H1 (cell line): Measurements from ENCODE around the gene LFNG. TPM values are rescaled to one million over a fixed set of nuclear protein-coding genes. Genes with fewer than 3 reads are reported as not detected.

Experiments
- CTCF ChIA-PET: fragments of 300-600 bp; sonication (Branson Sonifier 250); formaldehyde crosslinking; loops from one replicate; lab custom pipeline; 2021; ENCODE audit not compliant: partially characterized antibody; lab: Charles Lee
- POLR2A ChIA-PET: fragments of 300-600 bp; sonication (Branson Sonifier 250); formaldehyde crosslinking; loops from one replicate; lab custom pipeline; 2021; ENCODE audit warnings: inconsistent platforms; ENCODE audit not compliant: partially characterized antibody; lab: Charles Lee
- DNase-seq, 2 experiments: peaks; one replicate each; pipeline versions ENCODE4 v3.0.0 to v3.0.0-alpha.2; 2010 to 2022; ENCODE audit warnings: low spot score in 2 of 2, low read depth in 1 of 2, mixed read lengths in 1 of 2
- FAIRE-seq: peaks from 2 replicates; lab custom pipeline; 2011; peaks lifted over from hg19 to GRCh38; lab: Jason Lieb, UNC
- H2AFZ ChIP-seq: 2 replicates; pipeline ENCODE4 v1.8.1; 2012; ENCODE audit warnings: low read length, inconsistent platforms
- H2AK5ac ChIP-seq: 2 replicates; pipeline ENCODE4 v1.6.1; 2013; ENCODE audit warnings: low read depth, low read length
- H2BK120ac ChIP-seq: replicated peaks from 2 replicates; pipeline ENCODE3; 2013; ENCODE audit warnings: low read depth, low read length, inconsistent platforms
- H2BK12ac ChIP-seq: 2 replicates; pipeline ENCODE4 v1.6.1; 2013; ENCODE audit warnings: low read depth, low read length
- H2BK15ac ChIP-seq: 2 replicates; pipeline ENCODE4 v1.6.1; 2013; ENCODE audit warnings: low read length
- H2BK20ac ChIP-seq: 2 replicates; pipeline ENCODE4 v1.6.1; 2013; ENCODE audit warnings: low read length
- H2BK5ac ChIP-seq: 2 replicates; pipeline ENCODE4 v1.6.1; 2013; ENCODE audit warnings: low read depth, low read length
- H3K14ac ChIP-seq: 2 replicates; pipeline ENCODE4 v1.6.1; 2013; ENCODE audit warnings: inconsistent platforms; ENCODE audit not compliant: insufficient read length
- H3K18ac ChIP-seq: 2 replicates; pipeline ENCODE4 v1.6.1; 2013; ENCODE audit warnings: low read length; ENCODE audit errors: extremely low read depth
- H3K23ac ChIP-seq: 2 replicates; pipeline ENCODE4 v1.6.1; 2013; ENCODE audit warnings: inconsistent platforms; ENCODE audit not compliant: insufficient read length
- H3K23me2 ChIP-seq: 2 replicates; pipeline ENCODE4 v1.6.1; 2013; ENCODE audit warnings: low read depth, low read length
- H3K27ac ChIP-seq: 2 replicates; pipeline ENCODE4 v1.6.1; 2011; ENCODE audit warnings: low read depth, low read length, inconsistent platforms
- H3K27me3 ChIP-seq, 4 experiments: replicated peaks in 1 of 4; 1 replicate in 1 of 4; 2 replicates in 3 of 4; pipeline versions ENCODE4 v1.6.1 to v1.8.1; 2011 to 2013; ENCODE audit warnings: low read length in 3 of 4, mild to moderate bottlenecking in 3 of 4, inconsistent platforms in 2 of 4, mixed read lengths in 2 of 4, moderate library complexity in 1 of 4; ENCODE audit not compliant: control insufficient read depth in 3 of 4, insufficient read depth in 3 of 4; ENCODE audit errors: extremely low read depth in 1 of 4
- H3K36me3 ChIP-seq, 4 experiments: 2 replicates each; pipeline versions ENCODE4 v1.6.1 to v1.8.1; 2011 to 2013; ENCODE audit warnings: mild to moderate bottlenecking in 4 of 4, low read length in 3 of 4, moderate library complexity in 2 of 4, control low read depth in 1 of 4, inconsistent platforms in 1 of 4; ENCODE audit not compliant: insufficient read depth in 4 of 4, control insufficient read depth in 2 of 4
- H3K4ac ChIP-seq: replicated peaks from 2 replicates; pipeline ENCODE3; 2013; ENCODE audit warnings: low read length, low read depth, mixed read lengths, inconsistent platforms; ENCODE audit not compliant: insufficient read length
- H3K4me1 ChIP-seq, 4 experiments: replicated peaks in 1 of 4; 1 replicate in 1 of 4; 2 replicates in 3 of 4; pipeline versions ENCODE4 v1.6.1 to v1.8.1; 2011 to 2013; ENCODE audit warnings: low read length in 3 of 4, inconsistent platforms in 2 of 4, mixed read lengths in 1 of 4; ENCODE audit not compliant: insufficient read depth in 4 of 4, control insufficient read depth in 3 of 4
- H3K4me2 ChIP-seq, 2 experiments: 2 replicates each; pipeline versions ENCODE4 v1.6.1 to v1.8.1; 2011 to 2013; ENCODE audit warnings: low read depth in 2 of 2, low read length in 2 of 2, control low read depth in 1 of 2, inconsistent platforms in 1 of 2, mild to moderate bottlenecking in 1 of 2; ENCODE audit not compliant: insufficient read depth in 1 of 2
- H3K4me3 ChIP-seq, 4 experiments: fragments of 200-600, 300-600 bp in 1 of 4; sonication (generic), shearing (Covaris generic), sonication (Bioruptor Twin) in 1 of 4; 2 replicates each; pipeline versions ENCODE4 v1.5.1 to v1.8.1; 2011 to 2016; ENCODE audit warnings: low read length in 4 of 4, low read depth in 3 of 4, control low read depth in 2 of 4, inconsistent platforms in 2 of 4, mild to moderate bottlenecking in 2 of 4, mixed read lengths in 1 of 4, moderate library complexity in 1 of 4; ENCODE audit not compliant: insufficient read depth in 2 of 4; ENCODE audit errors: extremely low read depth in 1 of 4
- H3K56ac ChIP-seq: replicated peaks from 2 replicates; pipeline ENCODE3; 2013; ENCODE audit warnings: low read depth, mild to moderate bottlenecking, mixed read lengths, low read length, inconsistent platforms; ENCODE audit not compliant: insufficient read length
- H3K79me1 ChIP-seq: 2 replicates; pipeline ENCODE4 v1.6.1; 2013; ENCODE audit warnings: low read depth, low read length, control low read depth
- H3K79me2 ChIP-seq, 2 experiments: 2 replicates each; pipeline versions ENCODE4 v1.6.1 to v1.8.1; 2012 to 2013; ENCODE audit warnings: low read length in 2 of 2, mild to moderate bottlenecking in 2 of 2, inconsistent platforms in 1 of 2; ENCODE audit not compliant: insufficient read depth in 2 of 2, control insufficient read depth in 1 of 2
- H3K9ac ChIP-seq, 4 experiments: replicated peaks in 1 of 4; 1 replicate in 1 of 4; 2 replicates in 3 of 4; pipeline versions ENCODE4 v1.6.1 to v1.8.1; 2011 to 2013; ENCODE audit warnings: low read depth in 3 of 4, low read length in 3 of 4, control low read depth in 2 of 4, mild to moderate bottlenecking in 2 of 4, moderate library complexity in 2 of 4, inconsistent platforms in 1 of 4; ENCODE audit errors: extremely low read depth in 1 of 4
- H3K9me3 ChIP-seq, 2 experiments: 2 replicates each; pipeline versions ENCODE4 v1.6.1 to v1.8.1; 2012 to 2013; ENCODE audit warnings: mild to moderate bottlenecking in 2 of 2, moderate library complexity in 2 of 2, control low read depth in 1 of 2, inconsistent platforms in 1 of 2, low read depth in 1 of 2, low read length in 1 of 2, mixed read lengths in 1 of 2; ENCODE audit not compliant: insufficient read depth in 2 of 2
- H4K20me1 ChIP-seq, 2 experiments: replicated peaks in 1 of 2; 2 replicates each; pipeline versions ENCODE3 to v1.8.1; 2011 to 2013; ENCODE audit warnings: inconsistent platforms in 2 of 2, low read length in 2 of 2, mild to moderate bottlenecking in 1 of 2; ENCODE audit not compliant: insufficient read depth in 2 of 2, control insufficient read depth in 1 of 2
- H4K5ac ChIP-seq: 2 replicates; pipeline ENCODE4 v1.6.1; 2013; ENCODE audit warnings: low read length, low read depth, mixed read lengths, inconsistent platforms; ENCODE audit not compliant: insufficient read length
- H4K8ac ChIP-seq: 2 replicates; pipeline ENCODE4 v1.8.0; 2013; ENCODE audit warnings: mild to moderate bottlenecking, moderate library complexity, low read length, inconsistent platforms; ENCODE audit not compliant: insufficient read depth; ENCODE audit errors: extremely low read depth
- H4K91ac ChIP-seq: replicated peaks from 2 replicates; pipeline ENCODE3; 2013; ENCODE audit warnings: low read length, mixed read lengths, inconsistent platforms; ENCODE audit not compliant: insufficient read length
- SP1 ChIP-seq: IDR thresholded peaks from 2 replicates; pipeline ENCODE4 v1.6.1; 2011; ENCODE audit warnings: low read depth, low read length
- WGBS, 2 experiments: shearing (Covaris generic) in 1 of 2; methylation state at CpG; one replicate each; pipeline versions ENCODE4 v1.1.6 to v1.1.7; 2013 to 2015; ENCODE audit warnings: low lambda C conversion rate in 2 of 2, mixed read lengths in 2 of 2, inconsistent platforms in 1 of 2, low coverage in 1 of 2, missing lambda C conversion rate in 1 of 2; ENCODE audit not compliant: insufficient replicate concordance in 2 of 2, insufficient coverage in 1 of 2, insufficient read length in 1 of 2; ENCODE audit errors: extremely low coverage in 1 of 2, missing lambda C conversion rate in 1 of 2; 5-methylcytosine and 5-hydroxymethylcytosine counted together
- polyA plus RNA-seq, 7 experiments: library from polyadenylated mRNA; depleted of rRNA in 3 of 7; stranded (reverse) in 5 of 7; unstranded in 2 of 7; fragments of >200 nt in 5 of 7; fragments of 200-250 nt in 2 of 7; gene quantifications; 1 replicate in 5 of 7; 2 replicates in 1 of 7; 4 replicates in 1 of 7; pipeline versions ENCODE4 v1.2.1 to v1.2.3, GENCODE V29; 2011 to 2013; ENCODE audit warnings: missing spikeins in 2 of 7, mixed read lengths in 2 of 7
- total RNA-seq: library from RNA; stranded (reverse); fragmentation: NEBNext Ultra II Directional; extraction: Animal tissue kit (Norgen Biotek cat#: 25700); gene quantifications from 2 replicates; pipeline ENCODE4 v1.2.1, GENCODE V29; 2021

The LFNG gene
- total and polyA plus RNA-seq, 2 of the 8 experiments (the other 6 are each of a cell fraction or from before 2014, with no cell fraction given): 31.6 to 35.6 TPM

GRCh38 chr7:2570021-2570420 lies 50.4 kb downstream of the LFNG start:
- Histone ChIP-seq H3K18ac (no peak overlapping the region), H3K27me3 (no peaks in the 10 kb centered on the region), H4K91ac (no peak overlapping the region), H2BK20ac (no peak overlapping the region), H3K9ac (no peak overlapping the region), H2BK15ac (no peak overlapping the region), H4K20me1 (peaks cover 0 to under 1% of the 10 kb centered on the region in 2 experiments), H3K4me2 (no peak overlapping the region), H3K4me3 (no peak overlapping the region), H3K27ac (no peak overlapping the region; the same call in 1 of the 2 replicates), H3K4me1 (peaks cover 0 to 5% (median 2%) of the 10 kb centered on the region in 4 experiments; a peak in 4 of 7 replicates), H2BK120ac (no peak overlapping the region), H3K79me1 (peaks cover 1% of the 10 kb centered on the region; the same call in 1 of the 2 replicates), H2AK5ac (no peak overlapping the region), H2BK5ac (no peak overlapping the region), H2BK12ac (no peak overlapping the region), H3K23ac (no peak overlapping the region), H3K9me3 (no peaks in the 10 kb centered on the region), H3K36me3 (no peaks in the 10 kb centered on the region), H2AFZ (no peak overlapping the region), H3K56ac (no peak overlapping the region), H3K79me2 (no peaks in the 10 kb centered on the region), H3K4ac (no peak overlapping the region), H4K8ac (no peak overlapping the region), H3K14ac (no peak overlapping the region), H4K5ac (no peak overlapping the region), H3K23me2 (no peaks in the 10 kb centered on the region; the same call in 1 of the 2 replicates)
- no peak for TF ChIP-seq SP1
- ChIA-PET POLR2A (no interaction called here), CTCF (no interaction called here)
- WGBS, 2 experiments: 94% methylated on average over 16 of the region's 16 CpGs; no CpG with 5 or more reads in 1 of the 2 experiments
- FAIRE-seq (no peak), DNase-seq (no peak)
